Stimulated activated CD4-positive, alpha-beta T cell treated with anti-CD3 and anti-CD28 coated beads, TNF-alpha, amount 100 ng/mL, for 24 hours (primary cell): ENCODE data around the gene CALML3.
"Not testable (repeated sequence)": the region's sequence is repeated elsewhere in the genome, so short reads cannot be mapped to it uniquely, and the experiment has no call there.

Source experiments
- DNase-seq, 3 experiments: peaks; one replicate each; pipeline ENCODE4 v3.0.0-alpha.2; 2020; ENCODE audit warnings: low read depth in 3 of 3

Gene CALML3

GRCh38 chr10:5524641-5525560, at the start of gene CALML3:
Gene CALML3, plus strand, starts transcription at chr10:5524961. Its CDS starts 125 bp downstream, at chr10:5525086.
- no peak for DNase-seq

- not testable (repeated sequence) for DNase-seq
Measured at GRCh38 chr10:5475088-5475487, 49.7 kb upstream of the CALML3 start.

- DNase-seq = not testable (repeated sequence)
Measured at GRCh38 chr10:5475974-5476807, 48.6 kb upstream of the CALML3 start.

GRCh38 chr10:5476918-5477525, 47.7 kb upstream of the CALML3 start:
- no peak for DNase-seq

GRCh38 chr10:5477948-5478693, 46.6 kb upstream of the CALML3 start:
- DNase-seq = no peak

GRCh38 chr10:5478694-5479305, 46.0 kb upstream of the CALML3 start:
- no peak for DNase-seq

- no peak for DNase-seq
Measured at GRCh38 chr10:5479481-5480161, 45.1 kb upstream of the CALML3 start.

- DNase-seq = no peak
Measured at GRCh38 chr10:5480162-5480941, 44.4 kb upstream of the CALML3 start.

- no peak for DNase-seq
Measured at GRCh38 chr10:5481121-5481520, 43.6 kb upstream of the CALML3 start.

- no peak for DNase-seq
Measured at GRCh38 chr10:5482016-5482415, 42.7 kb upstream of the CALML3 start.

- no peak for DNase-seq
Measured at GRCh38 chr10:5484205-5484604, 40.6 kb upstream of the CALML3 start.

- DNase-seq = no peak
Measured at GRCh38 chr10:5485290-5485689, 39.5 kb upstream of the CALML3 start.

GRCh38 chr10:5485948-5486852, 38.6 kb upstream of the CALML3 start:
- DNase-seq = no peak

GRCh38 chr10:5486853-5487235, 37.9 kb upstream of the CALML3 start:
- no peak for DNase-seq

- no peak for DNase-seq
Measured at GRCh38 chr10:5488272-5489161, 36.2 kb upstream of the CALML3 start.

GRCh38 chr10:5490032-5490431, 34.7 kb upstream of the CALML3 start:
- DNase-seq = no peak

GRCh38 chr10:5490698-5491464, 33.9 kb upstream of the CALML3 start:
- DNase-seq = no peak
